ENCODE measurements around the gene SLC7A6. TPM values are rescaled to one million over a fixed set of nuclear protein-coding genes. Genes with fewer than 3 reads are reported as not detected.
A peak's percentile ranks its signal among the peaks of the same experiment; 100 is the strongest.

Gene SLC7A6
- total and polyA plus RNA-seq, 2 of the 13 experiments (the other 11 are each of a cell fraction or from before 2014, with no cell fraction given): 35.8 to 70.8 TPM

DNA sequence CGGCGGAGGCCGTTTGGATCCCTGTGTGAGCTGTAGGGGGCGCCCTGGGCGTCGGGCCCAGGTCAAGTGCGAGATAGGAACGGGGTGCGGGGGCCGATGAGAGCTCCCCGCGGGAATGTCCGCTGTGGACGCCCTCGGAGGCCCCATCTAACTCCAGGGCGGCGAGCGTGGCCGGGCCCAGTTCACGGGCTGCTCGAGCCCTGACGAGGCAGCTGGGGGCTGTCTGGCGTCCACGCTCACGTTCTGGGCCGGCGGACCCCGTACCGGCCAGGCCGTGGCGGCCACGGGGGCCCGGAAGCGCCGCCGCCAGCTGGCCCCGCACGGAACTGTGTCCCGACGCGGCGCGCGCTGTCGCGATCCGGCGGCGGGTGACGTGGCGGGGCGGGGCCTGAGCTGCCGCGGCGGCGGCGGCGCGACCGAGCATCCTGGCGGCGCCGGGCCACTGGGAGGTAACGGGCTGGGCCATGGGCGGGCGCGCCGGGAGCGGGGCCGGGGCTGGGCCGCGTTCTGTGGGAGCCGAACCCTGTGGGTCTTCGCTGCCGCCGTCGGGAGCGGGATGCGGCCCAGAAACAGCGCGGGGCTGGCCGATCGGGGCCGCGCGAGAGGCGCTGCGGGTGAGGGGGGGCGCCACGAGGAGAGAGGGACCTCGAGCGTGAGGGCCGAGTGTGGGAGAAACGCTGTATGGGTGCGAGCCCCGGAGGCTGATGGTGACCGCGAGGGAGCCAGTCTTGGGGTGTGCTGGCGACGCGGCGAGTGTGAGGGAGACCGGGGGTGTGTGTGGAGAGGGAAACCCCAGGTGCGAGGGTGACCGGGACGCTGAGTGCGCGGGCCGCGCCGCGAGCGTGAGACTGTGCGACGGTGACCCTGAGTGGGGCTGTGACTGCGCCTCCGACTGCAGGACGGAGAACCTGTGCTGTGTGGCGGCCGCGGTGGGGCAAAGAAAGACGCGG is at the start of gene SLC7A6 (continued):
- TF ChIP-seq HMGA1 (CRISPR knock-in tag; conservative IDR thresholded peaks at IDR 0.05) (no peak), TBX2 (CRISPR knock-in tag; IDR thresholded peaks at IDR 0.05; ENCODE audit: borderline replicate concordance) (peak; percentile 64; the same call in 1 of the 2 replicates), ZNF619 (CRISPR knock-in tag; IDR thresholded peaks at IDR 0.05) (0 out of 2 replicates have a peak, but pooled peaks have one; percentile 20), ZNF317 (CRISPR knock-in tag; IDR thresholded peaks at IDR 0.05) (0 out of 2 replicates have a peak, but pooled peaks have one; percentile 19), ZNF432 (CRISPR knock-in tag; IDR thresholded peaks at IDR 0.05; ENCODE audit: borderline replicate concordance) (no peak), KDM5A (IDR thresholded peaks at IDR 0.05; ENCODE audit: borderline replicate concordance, low read length) (no peak), ZNF205 (CRISPR knock-in tag; IDR thresholded peaks at IDR 0.05) (0 out of 2 replicates have a peak, but pooled peaks have one; percentile 2), BORCS8-MEF2B (CRISPR knock-in tag; IDR thresholded peaks at IDR 0.05) (peak; percentile 73)
- TF ChIP-seq, protein P1, sequence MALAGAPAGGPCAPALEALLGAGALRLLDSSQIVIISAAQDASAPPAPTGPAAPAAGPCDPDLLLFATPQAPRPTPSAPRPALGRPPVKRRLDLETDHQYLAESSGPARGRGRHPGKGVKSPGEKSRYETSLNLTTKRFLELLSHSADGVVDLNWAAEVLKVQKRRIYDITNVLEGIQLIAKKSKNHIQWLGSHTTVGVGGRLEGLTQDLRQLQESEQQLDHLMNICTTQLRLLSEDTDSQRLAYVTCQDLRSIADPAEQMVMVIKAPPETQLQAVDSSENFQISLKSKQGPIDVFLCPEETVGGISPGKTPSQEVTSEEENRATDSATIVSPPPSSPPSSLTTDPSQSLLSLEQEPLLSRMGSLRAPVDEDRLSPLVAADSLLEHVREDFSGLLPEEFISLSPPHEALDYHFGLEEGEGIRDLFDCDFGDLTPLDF (CRISPR knock-in tag; IDR thresholded peaks at IDR 0.05): no peak
- TF ChIP-seq, protein P2, sequence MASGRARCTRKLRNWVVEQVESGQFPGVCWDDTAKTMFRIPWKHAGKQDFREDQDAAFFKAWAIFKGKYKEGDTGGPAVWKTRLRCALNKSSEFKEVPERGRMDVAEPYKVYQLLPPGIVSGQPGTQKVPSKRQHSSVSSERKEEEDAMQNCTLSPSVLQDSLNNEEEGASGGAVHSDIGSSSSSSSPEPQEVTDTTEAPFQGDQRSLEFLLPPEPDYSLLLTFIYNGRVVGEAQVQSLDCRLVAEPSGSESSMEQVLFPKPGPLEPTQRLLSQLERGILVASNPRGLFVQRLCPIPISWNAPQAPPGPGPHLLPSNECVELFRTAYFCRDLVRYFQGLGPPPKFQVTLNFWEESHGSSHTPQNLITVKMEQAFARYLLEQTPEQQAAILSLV (CRISPR knock-in tag; IDR thresholded peaks at IDR 0.05; ENCODE audit: borderline replicate concordance): 0 out of 2 replicates have a peak, but pooled peaks have one; percentile 12
- TF ChIP-seq, protein P3, sequence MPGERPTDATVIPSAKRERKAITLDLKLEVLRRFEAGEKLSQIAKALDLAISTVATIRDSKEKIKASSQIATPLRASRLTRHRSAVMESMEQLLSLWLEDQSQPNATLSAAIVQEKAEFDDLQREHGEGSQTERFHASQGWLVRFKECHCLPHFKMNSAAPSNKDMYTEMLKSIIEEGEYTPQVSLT (CRISPR knock-in tag; IDR thresholded peaks at IDR 0.05; ENCODE audit: borderline replicate concordance, low read depth): no peak; the same call in 1 of the 2 replicates
- TF ChIP-seq, protein P4, sequence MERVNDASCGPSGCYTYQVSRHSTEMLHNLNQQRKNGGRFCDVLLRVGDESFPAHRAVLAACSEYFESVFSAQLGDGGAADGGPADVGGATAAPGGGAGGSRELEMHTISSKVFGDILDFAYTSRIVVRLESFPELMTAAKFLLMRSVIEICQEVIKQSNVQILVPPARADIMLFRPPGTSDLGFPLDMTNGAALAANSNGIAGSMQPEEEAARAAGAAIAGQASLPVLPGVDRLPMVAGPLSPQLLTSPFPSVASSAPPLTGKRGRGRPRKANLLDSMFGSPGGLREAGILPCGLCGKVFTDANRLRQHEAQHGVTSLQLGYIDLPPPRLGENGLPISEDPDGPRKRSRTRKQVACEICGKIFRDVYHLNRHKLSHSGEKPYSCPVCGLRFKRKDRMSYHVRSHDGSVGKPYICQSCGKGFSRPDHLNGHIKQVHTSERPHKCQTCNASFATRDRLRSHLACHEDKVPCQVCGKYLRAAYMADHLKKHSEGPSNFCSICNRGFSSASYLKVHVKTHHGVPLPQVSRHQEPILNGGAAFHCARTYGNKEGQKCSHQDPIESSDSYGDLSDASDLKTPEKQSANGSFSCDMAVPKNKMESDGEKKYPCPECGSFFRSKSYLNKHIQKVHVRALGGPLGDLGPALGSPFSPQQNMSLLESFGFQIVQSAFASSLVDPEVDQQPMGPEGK (CRISPR knock-in tag; IDR thresholded peaks at IDR 0.05): peak; percentile 90
- TF ChIP-seq, protein P5, sequence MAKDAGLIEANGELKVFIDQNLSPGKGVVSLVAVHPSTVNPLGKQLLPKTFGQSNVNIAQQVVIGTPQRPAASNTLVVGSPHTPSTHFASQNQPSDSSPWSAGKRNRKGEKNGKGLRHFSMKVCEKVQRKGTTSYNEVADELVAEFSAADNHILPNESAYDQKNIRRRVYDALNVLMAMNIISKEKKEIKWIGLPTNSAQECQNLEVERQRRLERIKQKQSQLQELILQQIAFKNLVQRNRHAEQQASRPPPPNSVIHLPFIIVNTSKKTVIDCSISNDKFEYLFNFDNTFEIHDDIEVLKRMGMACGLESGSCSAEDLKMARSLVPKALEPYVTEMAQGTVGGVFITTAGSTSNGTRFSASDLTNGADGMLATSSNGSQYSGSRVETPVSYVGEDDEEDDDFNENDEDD (CRISPR knock-in tag; IDR thresholded peaks at IDR 0.05; ENCODE audit: borderline replicate concordance): peak; percentile 48; the same call in 1 of the 2 replicates
- TF ChIP-seq, protein P6, sequence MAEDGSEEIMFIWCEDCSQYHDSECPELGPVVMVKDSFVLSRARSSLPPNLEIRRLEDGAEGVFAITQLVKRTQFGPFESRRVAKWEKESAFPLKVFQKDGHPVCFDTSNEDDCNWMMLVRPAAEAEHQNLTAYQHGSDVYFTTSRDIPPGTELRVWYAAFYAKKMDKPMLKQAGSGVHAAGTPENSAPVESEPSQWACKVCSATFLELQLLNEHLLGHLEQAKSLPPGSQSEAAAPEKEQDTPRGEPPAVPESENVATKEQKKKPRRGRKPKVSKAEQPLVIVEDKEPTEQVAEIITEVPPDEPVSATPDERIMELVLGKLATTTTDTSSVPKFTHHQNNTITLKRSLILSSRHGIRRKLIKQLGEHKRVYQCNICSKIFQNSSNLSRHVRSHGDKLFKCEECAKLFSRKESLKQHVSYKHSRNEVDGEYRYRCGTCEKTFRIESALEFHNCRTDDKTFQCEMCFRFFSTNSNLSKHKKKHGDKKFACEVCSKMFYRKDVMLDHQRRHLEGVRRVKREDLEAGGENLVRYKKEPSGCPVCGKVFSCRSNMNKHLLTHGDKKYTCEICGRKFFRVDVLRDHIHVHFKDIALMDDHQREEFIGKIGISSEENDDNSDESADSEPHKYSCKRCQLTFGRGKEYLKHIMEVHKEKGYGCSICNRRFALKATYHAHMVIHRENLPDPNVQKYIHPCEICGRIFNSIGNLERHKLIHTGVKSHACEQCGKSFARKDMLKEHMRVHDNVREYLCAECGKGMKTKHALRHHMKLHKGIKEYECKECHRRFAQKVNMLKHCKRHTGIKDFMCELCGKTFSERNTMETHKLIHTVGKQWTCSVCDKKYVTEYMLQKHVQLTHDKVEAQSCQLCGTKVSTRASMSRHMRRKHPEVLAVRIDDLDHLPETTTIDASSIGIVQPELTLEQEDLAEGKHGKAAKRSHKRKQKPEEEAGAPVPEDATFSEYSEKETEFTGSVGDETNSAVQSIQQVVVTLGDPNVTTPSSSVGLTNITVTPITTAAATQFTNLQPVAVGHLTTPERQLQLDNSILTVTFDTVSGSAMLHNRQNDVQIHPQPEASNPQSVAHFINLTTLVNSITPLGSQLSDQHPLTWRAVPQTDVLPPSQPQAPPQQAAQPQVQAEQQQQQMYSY (CRISPR knock-in tag; IDR thresholded peaks at IDR 0.05): peak; percentile 32; the same call in 1 of the 2 replicates
- TF ChIP-seq, protein P7, sequence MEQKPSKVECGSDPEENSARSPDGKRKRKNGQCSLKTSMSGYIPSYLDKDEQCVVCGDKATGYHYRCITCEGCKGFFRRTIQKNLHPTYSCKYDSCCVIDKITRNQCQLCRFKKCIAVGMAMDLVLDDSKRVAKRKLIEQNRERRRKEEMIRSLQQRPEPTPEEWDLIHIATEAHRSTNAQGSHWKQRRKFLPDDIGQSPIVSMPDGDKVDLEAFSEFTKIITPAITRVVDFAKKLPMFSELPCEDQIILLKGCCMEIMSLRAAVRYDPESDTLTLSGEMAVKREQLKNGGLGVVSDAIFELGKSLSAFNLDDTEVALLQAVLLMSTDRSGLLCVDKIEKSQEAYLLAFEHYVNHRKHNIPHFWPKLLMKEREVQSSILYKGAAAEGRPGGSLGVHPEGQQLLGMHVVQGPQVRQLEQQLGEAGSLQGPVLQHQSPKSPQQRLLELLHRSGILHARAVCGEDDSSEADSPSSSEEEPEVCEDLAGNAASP (CRISPR knock-in tag; IDR thresholded peaks at IDR 0.05; ENCODE audit: borderline replicate concordance): peak; percentile 45
